Vagina (tissue), 2 donors: ENCODE data around the gene PHKB. TPM values are rescaled to one million over a fixed set of nuclear protein-coding genes. Genes with fewer than 3 reads are reported as not detected.

Experiments
- DNase-seq, 2 donors: peaks; one replicate each; pipeline ENCODE4 v3.0.0-alpha.2; 2017; ENCODE audit errors: extremely low spot score in 2 of 2
- H3K27ac ChIP-seq: fragments of 200-600 bp; sonication (generic); one replicate; pipeline ENCODE4 v1.5.1; 2019
- H3K27me3 ChIP-seq: fragments of 200-600 bp; sonication (generic); one replicate; pipeline ENCODE4 v1.5.1; 2019
- H3K36me3 ChIP-seq, 2 donors: fragments of 200-600 bp; sonication (generic); one replicate each; pipeline ENCODE4 v1.5.1; 2017 to 2019
- H3K4me1 ChIP-seq: fragments of 200-600 bp; sonication (generic); one replicate; pipeline ENCODE4 v1.5.1; 2019
- H3K4me3 ChIP-seq, 2 donors: fragments of 200-600 bp; sonication (generic); 1 replicate in 1 of 2; 2 replicates in 1 of 2; pipeline ENCODE4 v1.5.1; 2016 to 2019
- H3K9me3 ChIP-seq: fragments of 200-600 bp; sonication (generic); one replicate; pipeline ENCODE4 v1.5.1; 2019
- CTCF ChIP-seq, 3 experiments: fragments of 450-650 bp in 2 of 3; fragments of 200-600 bp in 1 of 3; sonication (generic) in 1 of 3; IDR thresholded peaks; one replicate each; pipeline ENCODE4 v1.5.1; 2017 to 2019; ENCODE audit warnings: antibody characterized with exemption in 3 of 3, mild to moderate bottlenecking in 2 of 3, moderate library complexity in 2 of 3
- POLR2A ChIP-seq, 2 donors: fragments of 450-650 bp; IDR thresholded peaks; one replicate each; pipeline ENCODE4 v1.6.1; 2017; ENCODE audit warnings: antibody characterized with exemption in 2 of 2, mild to moderate bottlenecking in 2 of 2, moderate library complexity in 2 of 2
- POLR2AphosphoS5 ChIP-seq, 2 donors: sonication (generic); formaldehyde crosslinking; IDR thresholded peaks; one replicate each; pipeline ENCODE4 v1.9.0; 2017; ENCODE audit warnings: antibody characterized with exemption in 2 of 2, mild to moderate bottlenecking in 2 of 2, low read depth in 1 of 2; ENCODE audit not compliant: insufficient read depth in 1 of 2
- intact Hi-C: fragments of 100-400 bp; cut with DNase I; formaldehyde crosslinking; loops from one replicate; pipeline ENCODE4 v1.15.1; 2023
- total RNA-seq: library from RNA; depleted of rRNA; stranded (reverse); fragments of >200 nt; gene quantifications from one replicate; pipeline ENCODE4 v1.2.3, GENCODE V29; 2016

The PHKB gene
- total RNA-seq, 1 donor from 2014 or later = 64.8 TPM

- intact Hi-C loops = no loop called here
- no peak for TF ChIP-seq CTCF (IDR thresholded peaks at IDR 0.05)
- TF ChIP-seq POLR2A (IDR thresholded peaks at IDR 0.05) = no peak
- no peak for TF ChIP-seq POLR2AphosphoS5 (IDR thresholded peaks at IDR 0.05; ENCODE audit: insufficient read depth in 1 of 2, low read depth in 1 of 2)
- Histone ChIP-seq H3K4me3 (no peak overlapping the region), H3K36me3 (peaks cover 0 to 38% of the 10 kb centered on the region in 2 donors), H3K27me3 (no peaks in the 10 kb centered on the region), H3K9me3 (no peaks in the 10 kb centered on the region), H3K4me1 (no peaks in the 10 kb centered on the region), H3K27ac (no peak overlapping the region)
- DNase-seq = no peak
These were observed 239.9 kb downstream of the PHKB start for GRCh38 chr16:47700857-47701587.

- Histone ChIP-seq H3K36me3 (peaks cover 0 to 4% of the 10 kb centered on the region in 2 donors), H3K27ac (no peak overlapping the region), H3K4me3 (no peak overlapping the region), H3K9me3 (no peaks in the 10 kb centered on the region), H3K27me3 (no peaks in the 10 kb centered on the region), H3K4me1 (no peaks in the 10 kb centered on the region)
- DNase-seq = no peak
- TF ChIP-seq POLR2A (IDR thresholded peaks at IDR 0.05) (no peak), CTCF (IDR thresholded peaks at IDR 0.05) (no peak), POLR2AphosphoS5 (IDR thresholded peaks at IDR 0.05; ENCODE audit: insufficient read depth in 1 of 2, low read depth in 1 of 2) (no peak)
- intact Hi-C loops = no loop called here
These were observed 244.1 kb downstream of the PHKB start for GRCh38 chr16:47705266-47705665.

DNA sequence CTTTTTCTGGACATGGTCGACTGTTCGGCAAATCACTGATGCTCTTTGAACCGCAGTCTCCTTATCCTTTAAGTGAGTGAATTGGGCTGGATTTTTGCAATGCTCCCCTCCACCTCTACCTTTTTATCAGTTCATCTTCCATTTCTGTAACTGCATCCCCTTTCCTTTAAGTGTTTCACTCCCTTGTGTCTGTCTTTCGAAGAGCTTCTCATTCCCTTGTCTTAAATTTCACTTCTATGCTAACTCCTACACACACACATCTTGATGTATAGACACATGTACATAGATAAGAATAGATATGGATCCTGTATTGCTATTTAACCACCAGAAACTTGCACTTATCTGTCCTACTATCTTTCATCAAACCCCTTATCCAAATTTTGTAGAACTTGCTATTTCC is 250.7 kb downstream of the PHKB start:
- no peak for DNase-seq
- Histone ChIP-seq H3K4me1 (no peaks in the 10 kb centered on the region), H3K9me3 (no peaks in the 10 kb centered on the region), H3K4me3 (no peak overlapping the region), H3K27ac (no peak overlapping the region), H3K36me3 (no peaks in the 10 kb centered on the region), H3K27me3 (no peaks in the 10 kb centered on the region)
- intact Hi-C loops = no loop called here
- no peak for TF ChIP-seq CTCF (IDR thresholded peaks at IDR 0.05)
- TF ChIP-seq POLR2A (IDR thresholded peaks at IDR 0.05) = no peak
- no peak for TF ChIP-seq POLR2AphosphoS5 (IDR thresholded peaks at IDR 0.05; ENCODE audit: insufficient read depth in 1 of 2, low read depth in 1 of 2)

GRCh38 chr16:47712276-47713224 is 251.4 kb downstream of the PHKB start:
- TF ChIP-seq CTCF (IDR thresholded peaks at IDR 0.05) (no peak), POLR2AphosphoS5 (IDR thresholded peaks at IDR 0.05; ENCODE audit: insufficient read depth in 1 of 2, low read depth in 1 of 2) (no peak), POLR2A (IDR thresholded peaks at IDR 0.05) (no peak)
- no peaks in the 10 kb centered on the region for H3K36me3 ChIP-seq
- H3K27ac ChIP-seq = no peak overlapping the region
- no peak for DNase-seq
- no peaks in the 10 kb centered on the region for H3K4me1 ChIP-seq
- no peaks in the 10 kb centered on the region for H3K27me3 ChIP-seq
- H3K4me3 ChIP-seq = no peak overlapping the region
- no peaks in the 10 kb centered on the region for H3K9me3 ChIP-seq
- intact Hi-C loops = no loop called here
